H9 (cell line): ENCODE results near the gene ETNPPL. TPM values are rescaled to one million over a fixed set of nuclear protein-coding genes. Genes with fewer than 3 reads are reported as not detected.

Experiments used
- DNase-seq: peaks from one replicate; pipeline ENCODE4 v3.0.0-alpha.2; 2017
- H2AFZ ChIP-seq: one replicate; pipeline ENCODE4 v1.6.1; 2013; ENCODE audit warnings: mild to moderate bottlenecking, low read length, control low read depth, moderate library complexity
- H2AK5ac ChIP-seq: 2 replicates; pipeline ENCODE4 v1.6.1; 2013; ENCODE audit warnings: low read length, control low read depth, mixed read lengths; ENCODE audit not compliant: insufficient read length
- H2BK120ac ChIP-seq: one replicate; pipeline ENCODE4 v1.6.1; 2013; ENCODE audit warnings: low read depth, mild to moderate bottlenecking, low read length, control low read depth, inconsistent platforms; ENCODE audit not compliant: poor library complexity, severe bottlenecking
- H2BK12ac ChIP-seq: 2 replicates; pipeline ENCODE4 v1.6.1; 2013; ENCODE audit warnings: low read length, control low read depth, mixed read lengths, low read depth; ENCODE audit not compliant: insufficient read length
- H2BK15ac ChIP-seq: 2 replicates; pipeline ENCODE4 v1.6.1; 2013; ENCODE audit warnings: low read depth, low read length, control low read depth
- H2BK20ac ChIP-seq: one replicate; pipeline ENCODE4 v1.6.1; 2013; ENCODE audit warnings: low read depth, mild to moderate bottlenecking, low read length, control low read depth, inconsistent platforms; ENCODE audit not compliant: poor library complexity, severe bottlenecking
- H2BK5ac ChIP-seq: 2 replicates; pipeline ENCODE4 v1.6.1; 2013; ENCODE audit warnings: low read length, control low read depth, mixed read lengths; ENCODE audit not compliant: insufficient read length
- H3K14ac ChIP-seq: 2 replicates; pipeline ENCODE4 v1.6.1; 2013; ENCODE audit warnings: low read length, control low read depth; ENCODE audit not compliant: insufficient read depth
- H3K18ac ChIP-seq: 2 replicates; pipeline ENCODE4 v1.6.1; 2013; ENCODE audit warnings: low read depth, mild to moderate bottlenecking, mixed read lengths, low read length, control low read depth; ENCODE audit not compliant: insufficient read length
- H3K23ac ChIP-seq: 2 replicates; pipeline ENCODE4 v1.6.1; 2013; ENCODE audit warnings: low read length, control low read depth, mixed read lengths, low read depth; ENCODE audit not compliant: insufficient read length
- H3K23me2 ChIP-seq: 2 replicates; pipeline ENCODE4 v1.6.1; 2013; ENCODE audit warnings: low read depth, mild to moderate bottlenecking, mixed read lengths, low read length, control low read depth; ENCODE audit not compliant: insufficient read length, poor library complexity, severe bottlenecking
- H3K27ac ChIP-seq: 2 replicates; pipeline ENCODE4 v1.5.1; 2013; ENCODE audit warnings: low read length, control low read depth, mixed read lengths, low read depth; ENCODE audit not compliant: insufficient read length
- H3K27me3 ChIP-seq: 2 replicates; pipeline ENCODE4 v1.6.1; 2013; ENCODE audit warnings: low read length, control low read depth, inconsistent platforms; ENCODE audit not compliant: insufficient read depth
- H3K4ac ChIP-seq: 2 replicates; pipeline ENCODE4 v1.6.1; 2013; ENCODE audit warnings: low read depth, mild to moderate bottlenecking, control low read depth, inconsistent platforms, low read length, moderate library complexity
- H3K4me1 ChIP-seq: 2 replicates; pipeline ENCODE4 v1.6.1; 2013; ENCODE audit warnings: low read length, control low read depth, inconsistent platforms; ENCODE audit not compliant: insufficient read depth
- H3K4me2 ChIP-seq: 2 replicates; pipeline ENCODE4 v1.6.1; 2013; ENCODE audit warnings: low read length, control low read depth, mixed read lengths; ENCODE audit not compliant: insufficient read length, insufficient read depth
- H3K56ac ChIP-seq: 2 replicates; pipeline ENCODE4 v1.6.1; 2013; ENCODE audit warnings: low read depth, mild to moderate bottlenecking, mixed read lengths, low read length, control low read depth; ENCODE audit not compliant: insufficient read length
- H3K79me1 ChIP-seq: 2 replicates; pipeline ENCODE4 v1.6.1; 2013; ENCODE audit warnings: low read depth, mild to moderate bottlenecking, moderate library complexity, low read length, control low read depth, inconsistent platforms; ENCODE audit not compliant: insufficient read depth, poor library complexity, severe bottlenecking
- H3K79me2 ChIP-seq: 2 replicates; pipeline ENCODE4 v1.6.1; 2013; ENCODE audit warnings: low read length, control low read depth, inconsistent platforms; ENCODE audit not compliant: insufficient read depth
- H3K9ac ChIP-seq: 2 replicates; pipeline ENCODE4 v1.6.1; 2013; ENCODE audit warnings: low read length, control low read depth, mixed read lengths; ENCODE audit not compliant: insufficient read length; ENCODE audit errors: extremely low read depth
- H3K9me3 ChIP-seq: one replicate; pipeline ENCODE4 v1.6.1; 2013; ENCODE audit warnings: low read depth, low read length, inconsistent platforms; ENCODE audit not compliant: control insufficient read depth
- H3T11ph ChIP-seq: one replicate; pipeline ENCODE4 v1.6.1; 2013; ENCODE audit warnings: mild to moderate bottlenecking, low read length, control low read depth, inconsistent platforms
- H4K20me1 ChIP-seq: one replicate; pipeline ENCODE4 v1.6.1; 2013; ENCODE audit not compliant: control insufficient read depth, insufficient read length, insufficient read depth
- H4K5ac ChIP-seq: 2 replicates; pipeline ENCODE4 v1.6.1; 2013; ENCODE audit warnings: low read depth, mild to moderate bottlenecking, mixed read lengths, low read length, control low read depth; ENCODE audit not compliant: insufficient read length
- H4K8ac ChIP-seq: replicated peaks from 2 replicates; pipeline ENCODE4 v1.6.1; 2013; ENCODE audit warnings: low read length, control low read depth, mixed read lengths, low read depth; ENCODE audit not compliant: insufficient read length
- H4K91ac ChIP-seq: 2 replicates; pipeline ENCODE4 v1.6.1; 2013; ENCODE audit warnings: low read depth, mild to moderate bottlenecking, moderate library complexity, mixed read lengths, low read length, control low read depth; ENCODE audit not compliant: insufficient read length
- H3K27ac Mint-ChIP-seq, 3 experiments: 2 replicates in 2 of 3; 3 replicates in 1 of 3; pipeline ENCODE4 v1.8.0; 2020 to 2021; ENCODE audit warnings: mixed read lengths in 3 of 3, mild to moderate bottlenecking in 1 of 3, moderate library complexity in 1 of 3
- H3K27me3 Mint-ChIP-seq: 2 replicates; pipeline ENCODE4 v1.8.0; 2021; ENCODE audit warnings: low read depth, mild to moderate bottlenecking, moderate library complexity, mixed read lengths
- H3K36me3 Mint-ChIP-seq, 3 experiments: 2 replicates in 2 of 3; 3 replicates in 1 of 3; pipeline ENCODE4 v1.8.0; 2020 to 2021; ENCODE audit warnings: low read depth in 3 of 3, mixed read lengths in 3 of 3; ENCODE audit not compliant: insufficient read depth in 1 of 3
- H3K4me1 Mint-ChIP-seq, 2 experiments: 2 replicates each; pipeline ENCODE4 v1.8.0; 2020; ENCODE audit warnings: mixed read lengths in 2 of 2
- H3K4me3 Mint-ChIP-seq, 2 experiments: 2 replicates in 1 of 2; 3 replicates in 1 of 2; pipeline ENCODE4 v1.8.0; 2020 to 2021; ENCODE audit warnings: mild to moderate bottlenecking in 2 of 2, mixed read lengths in 2 of 2, moderate library complexity in 1 of 2
- H3K9me3 Mint-ChIP-seq, 2 experiments: 2 replicates in 1 of 2; 3 replicates in 1 of 2; pipeline ENCODE4 v1.8.0; 2020; ENCODE audit warnings: mild to moderate bottlenecking in 2 of 2, mixed read lengths in 2 of 2, moderate library complexity in 1 of 2
- CTCF ChIP-seq: fragments of 200-600 bp; sonication (generic); conservative IDR thresholded peaks from 3 replicates; pipeline ENCODE4 v1.8.0; 2021; ENCODE audit warnings: antibody characterized with exemption, mild to moderate bottlenecking
- WGBS: extraction: QIAGEN DNeasy Blood & Tissue Kit; methylation state at CpG from one replicate; pipeline ENCODE4 v1.1.7; 2013; ENCODE audit warnings: missing lambda C conversion rate, low lambda C conversion rate, mixed read lengths; ENCODE audit not compliant: insufficient read length; ENCODE audit errors: extremely low coverage; 5-methylcytosine and 5-hydroxymethylcytosine counted together
- total RNA-seq: library from RNA; stranded (reverse); gene quantifications from 2 replicates; pipeline ENCODE4 v1.2.1, GENCODE V29; 2021

ETNPPL gene
- total RNA-seq, 1 experiment from 2014 or later: 1.3 TPM

DNA sequence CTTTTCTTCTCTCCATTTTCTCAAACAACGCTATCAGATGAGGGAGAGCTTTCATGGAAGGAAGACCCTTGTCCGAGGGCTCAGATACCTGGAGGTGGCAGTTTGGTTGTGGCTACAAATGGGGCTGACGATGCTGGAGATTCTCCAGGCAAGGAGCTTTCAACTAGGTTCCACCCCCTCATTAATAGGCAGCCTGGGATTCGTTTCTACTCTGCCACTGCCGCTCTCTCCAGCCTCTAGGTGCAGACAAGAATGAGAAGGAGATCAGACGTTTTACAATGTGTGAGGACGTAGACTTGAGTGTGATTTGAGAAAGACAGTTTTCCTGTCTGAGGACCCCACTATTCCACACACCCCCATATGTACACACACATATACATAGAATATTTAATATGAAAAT is 53.1 kb downstream of the ETNPPL start:
- no CpG with 5 or more reads among the region's 7 CpGs for WGBS
- Histone ChIP-seq H3K79me2 (no peaks in the 10 kb centered on the region), H3K56ac (no peak overlapping the region), H3K9me3 (no peaks in the 10 kb centered on the region), H2BK5ac (no peak overlapping the region), H2BK20ac (no peak overlapping the region), H3K4ac (no peak overlapping the region), H3K23me2 (no peaks in the 10 kb centered on the region), H4K20me1 (no peaks in the 10 kb centered on the region), H4K8ac (no peak overlapping the region), H2BK15ac (no peak overlapping the region), H3K79me1 (no peaks in the 10 kb centered on the region), H2AFZ (no peak overlapping the region), H3K27ac (no peak overlapping the region), H3K27me3 (no peaks in the 10 kb centered on the region), H3K18ac (no peak overlapping the region), H3T11ph (no peak overlapping the region), H4K5ac (no peak overlapping the region), H3K4me2 (no peak overlapping the region), H3K23ac (no peak overlapping the region), H2BK120ac (no peak overlapping the region), H3K14ac (no peak overlapping the region), H3K9ac (no peak overlapping the region), H4K91ac (no peak overlapping the region), H2AK5ac (no peak overlapping the region), H3K4me1 (no peaks in the 10 kb centered on the region), H2BK12ac (no peak overlapping the region)
- Mint-ChIP-seq H3K4me3 (no peak overlapping the region), H3K4me1 (peaks cover 17 to 30% of the 10 kb centered on the region in 2 experiments), H3K9me3 (no peaks in the 10 kb centered on the region), H3K27ac (no peak overlapping the region), H3K27me3 (no peaks in the 10 kb centered on the region), H3K36me3 (no peaks in the 10 kb centered on the region)
- no peak for TF ChIP-seq CTCF
- no peak for DNase-seq
